Measurements from ENCODE around the gene AMER2.
A peak's percentile ranks its signal among the peaks of the same experiment; 100 is the strongest.

AMER2 gene, protein sequence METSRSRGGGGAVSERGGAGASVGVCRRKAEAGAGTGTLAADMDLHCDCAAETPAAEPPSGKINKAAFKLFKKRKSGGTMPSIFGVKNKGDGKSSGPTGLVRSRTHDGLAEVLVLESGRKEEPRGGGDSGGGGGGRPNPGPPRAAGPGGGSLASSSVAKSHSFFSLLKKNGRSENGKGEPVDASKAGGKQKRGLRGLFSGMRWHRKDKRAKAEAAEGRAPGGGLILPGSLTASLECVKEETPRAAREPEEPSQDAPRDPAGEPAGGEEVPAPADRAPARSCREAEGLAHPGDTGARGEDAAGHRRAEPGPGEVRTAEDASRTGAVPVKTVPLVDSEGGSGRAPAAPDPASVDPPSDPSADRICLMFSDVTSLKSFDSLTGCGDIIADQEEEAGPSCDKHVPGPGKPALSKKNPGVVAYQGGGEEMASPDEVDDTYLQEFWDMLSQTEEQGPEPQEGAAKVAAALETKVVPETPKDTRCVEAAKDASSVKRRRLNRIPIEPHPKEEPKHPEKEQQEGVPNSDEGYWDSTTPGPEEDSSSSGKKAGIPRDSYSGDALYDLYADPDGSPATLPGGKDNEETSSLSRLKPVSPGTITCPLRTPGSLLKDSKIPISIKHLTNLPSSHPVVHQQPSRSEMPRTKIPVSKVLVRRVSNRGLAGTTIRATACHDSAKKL

DNA sequence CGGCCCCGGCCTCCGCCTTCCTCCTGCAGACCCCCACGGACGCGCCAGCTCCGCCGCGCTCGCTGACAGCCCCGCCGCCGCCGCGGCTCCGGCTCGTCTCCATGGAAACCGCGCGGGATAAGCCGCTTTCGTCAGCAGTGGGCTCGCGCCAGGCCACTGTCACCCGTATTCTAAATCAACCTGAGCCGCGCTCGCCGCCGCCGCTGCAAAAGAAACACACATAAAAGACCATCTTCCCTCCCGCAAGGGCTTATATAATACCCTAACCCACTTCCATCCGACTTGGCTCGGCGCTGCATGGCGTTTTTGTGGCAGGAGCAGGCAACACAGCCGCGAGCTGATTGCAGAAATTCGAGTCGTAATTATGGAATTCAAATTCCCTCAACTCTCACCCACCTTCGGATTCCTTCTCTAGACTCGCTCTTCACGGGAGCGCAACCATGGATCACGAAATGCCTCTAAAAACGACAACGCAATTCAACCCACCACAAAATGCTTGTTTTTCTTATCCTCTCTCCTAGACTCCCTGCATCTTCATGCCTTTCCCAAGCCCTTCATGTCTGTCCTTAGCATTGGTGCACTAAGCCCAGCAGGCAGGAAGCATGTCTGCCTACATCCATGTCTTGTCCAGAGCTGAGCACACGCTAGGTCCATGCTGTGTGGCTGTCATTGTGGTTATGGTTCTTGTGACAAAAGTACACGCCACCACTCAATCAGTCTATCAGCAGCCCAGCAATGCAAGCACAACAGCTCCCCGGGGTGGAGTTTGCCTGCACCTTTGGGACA, at the start of gene AMER2:
Gene AMER2 (minus strand): TSS at position 772 of the 786 bp plus-strand sequence. CDS start 669 bp downstream, at position 103.
- Mint-ChIP-seq H3K27ac (ENCODE audit: low read depth) (no peak within 1 kb of the TSS), H3K4me1 (peaks cover 11% of the 10 kb centered on the region), H3K36me3 (ENCODE audit: insufficient read depth) (no peaks in the 10 kb centered on the region), H3K27me3 (peaks cover 82% of the 10 kb centered on the region), H3K9me3 (no peaks in the 10 kb centered on the region), H3K4me3 (peak within 1 kb of the TSS; percentile 30)
- no peak for DNase-seq (ENCODE audit: low spot score in 2 of 2)
- no peak for ATAC-seq (replicated peaks; ENCODE audit: extremely low read depth, poor library complexity, severe bottlenecking)

DNA sequence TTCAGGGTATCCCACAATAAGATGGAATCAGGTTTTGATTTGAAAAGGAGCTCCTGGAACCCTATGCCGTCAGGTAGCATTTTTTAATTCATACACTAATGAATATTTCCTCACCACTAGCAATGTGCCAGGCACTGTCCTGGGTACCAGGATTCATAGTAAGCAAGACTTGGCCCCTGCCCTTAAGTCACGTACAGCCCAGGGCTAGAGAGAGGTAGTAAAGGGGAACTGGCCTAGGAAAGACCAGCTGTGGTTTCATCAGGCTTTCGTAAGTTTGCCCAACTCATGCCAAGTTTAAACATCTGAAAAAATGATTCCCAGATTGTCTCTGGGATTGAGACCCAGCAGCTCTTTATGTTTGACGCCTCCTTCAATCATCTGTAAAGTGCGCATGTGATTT, 45.9 kb upstream of the AMER2 start:
- H3K36me3 Mint-ChIP-seq (ENCODE audit: insufficient read depth), result peaks cover 2% of the 10 kb centered on the region
- ATAC-seq (replicated peaks; ENCODE audit: extremely low read depth, poor library complexity, severe bottlenecking), result no peak
- no peaks in the 10 kb centered on the region for H3K9me3 Mint-ChIP-seq
- H3K4me1 Mint-ChIP-seq, result no peaks in the 10 kb centered on the region
- no peak for DNase-seq (ENCODE audit: low spot score in 2 of 2)
- no peak overlapping the region for H3K4me3 Mint-ChIP-seq
- peaks cover 8% of the 10 kb centered on the region for H3K27me3 Mint-ChIP-seq
- no peak overlapping the region for H3K27ac Mint-ChIP-seq (ENCODE audit: low read depth)

DNA sequence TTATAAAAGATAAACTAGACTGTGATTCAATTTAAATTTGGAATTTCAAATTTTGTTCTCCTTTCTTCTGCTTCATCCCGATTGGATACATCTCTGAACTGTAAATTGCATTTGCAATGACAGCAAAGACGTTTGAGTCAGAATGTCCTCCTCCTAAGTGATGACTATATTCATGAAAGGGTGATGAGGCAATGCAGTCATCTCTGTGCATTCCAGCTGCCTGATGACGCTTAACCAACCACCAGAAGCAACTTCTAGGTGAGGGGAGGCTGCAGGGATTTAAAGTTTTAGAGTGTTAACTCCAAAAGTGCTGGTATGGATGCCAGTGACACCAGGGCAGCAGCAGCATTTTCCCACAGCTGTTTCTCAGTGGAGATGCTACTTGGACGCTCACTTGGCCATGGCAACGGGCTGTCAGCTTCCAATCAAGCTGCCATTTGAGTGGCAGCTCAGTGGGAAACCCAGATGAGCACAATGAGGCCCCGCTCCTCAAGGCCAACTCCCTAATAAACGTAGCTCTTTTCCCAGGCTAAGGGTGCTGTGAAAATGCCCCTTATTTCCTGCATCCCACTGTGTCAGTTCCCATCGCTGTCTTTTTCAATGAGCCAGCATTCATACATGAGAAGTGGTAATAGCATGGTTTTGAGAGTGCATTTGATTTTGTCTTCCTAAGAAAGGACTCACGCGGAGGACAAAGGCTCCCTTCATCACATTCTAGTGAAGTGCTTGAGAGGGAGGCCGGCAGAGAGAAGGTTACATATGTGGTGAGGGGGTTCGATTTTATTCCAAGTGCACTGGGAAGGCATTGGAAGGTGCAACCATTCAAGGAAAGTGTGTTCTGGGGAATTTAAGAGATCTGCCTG, 45.2 kb upstream of the AMER2 start:
- Mint-ChIP-seq H3K27me3 (peaks cover under 1% of the 10 kb centered on the region), H3K4me1 (no peaks in the 10 kb centered on the region), H3K4me3 (no peak overlapping the region), H3K36me3 (ENCODE audit: insufficient read depth) (no peaks in the 10 kb centered on the region), H3K9me3 (no peaks in the 10 kb centered on the region), H3K27ac (ENCODE audit: low read depth) (no peak overlapping the region)
- no peak for ATAC-seq (replicated peaks; ENCODE audit: extremely low read depth, poor library complexity, severe bottlenecking)
- no peak for DNase-seq (ENCODE audit: low spot score in 2 of 2)

DNA sequence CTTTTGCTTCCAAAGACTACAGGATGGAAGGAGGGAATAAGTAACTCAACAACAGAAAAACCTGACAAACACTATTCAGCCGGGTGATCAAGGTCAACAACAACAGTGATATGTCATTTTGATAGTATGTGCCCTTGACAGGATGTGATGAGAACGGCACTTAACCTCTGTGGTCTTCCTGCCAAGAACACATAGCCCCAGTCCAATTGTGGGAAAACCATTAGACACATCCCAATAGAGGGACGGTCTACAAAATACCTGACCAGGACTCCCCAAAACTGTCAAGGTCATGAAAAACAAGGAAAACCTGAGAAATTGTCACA, 43.1 kb upstream of the AMER2 start:
- no peaks in the 10 kb centered on the region for H3K27me3 Mint-ChIP-seq
- H3K4me1 Mint-ChIP-seq, result no peaks in the 10 kb centered on the region
- DNase-seq (ENCODE audit: low spot score in 2 of 2), result no peak

DNA sequence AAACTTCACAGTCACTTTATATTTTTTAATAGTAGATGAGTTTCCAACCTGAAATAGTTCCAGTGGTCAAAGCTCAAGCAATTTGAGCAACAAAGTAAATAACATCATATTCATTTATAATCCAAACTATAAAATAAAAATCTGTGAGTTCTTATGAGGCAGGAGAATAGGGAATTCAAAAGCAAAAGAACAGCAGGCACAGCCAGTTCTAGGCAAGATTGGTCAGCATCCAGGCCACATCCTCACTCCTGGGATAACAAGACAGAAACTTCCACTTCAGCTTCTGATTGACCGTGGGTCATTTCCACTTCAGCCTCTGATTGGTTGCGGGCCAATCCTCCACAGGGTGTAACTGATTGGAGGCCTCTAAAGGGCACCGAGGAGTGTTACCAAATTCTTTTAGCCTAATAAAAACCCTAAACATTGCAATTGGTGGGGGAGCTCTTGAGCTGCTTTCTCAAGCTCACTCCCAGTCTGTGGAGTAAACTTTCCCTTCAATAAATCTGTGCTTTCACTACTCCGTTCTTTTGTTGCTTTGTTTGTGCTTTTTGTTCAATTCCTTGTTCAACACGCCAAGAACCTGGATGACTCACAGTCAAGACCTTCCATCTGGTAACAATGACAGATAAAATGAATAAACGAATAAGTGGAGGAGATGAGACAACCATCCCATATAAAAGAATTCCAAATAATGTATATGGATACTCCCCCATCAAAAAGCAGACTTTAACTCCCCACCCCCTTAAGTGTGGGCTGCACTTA, 42.6 kb upstream of the AMER2 start:
- ATAC-seq (replicated peaks; ENCODE audit: extremely low read depth, poor library complexity, severe bottlenecking) (no peak), DNase-seq (ENCODE audit: low spot score in 2 of 2) (no peak)
- Mint-ChIP-seq H3K27me3 (no peaks in the 10 kb centered on the region), H3K27ac (ENCODE audit: low read depth) (no peak overlapping the region), H3K4me1 (no peaks in the 10 kb centered on the region), H3K4me3 (no peak overlapping the region), H3K9me3 (no peaks in the 10 kb centered on the region), H3K36me3 (ENCODE audit: insufficient read depth) (no peaks in the 10 kb centered on the region)

More for the DNA sequence above, 43.1 kb upstream of the AMER2 start:
- no peak for ATAC-seq (replicated peaks; ENCODE audit: extremely low read depth, poor library complexity, severe bottlenecking)
- Mint-ChIP-seq H3K4me3 (no peak overlapping the region), H3K9me3 (no peaks in the 10 kb centered on the region), H3K27ac (ENCODE audit: low read depth) (no peak overlapping the region), H3K36me3 (ENCODE audit: insufficient read depth) (no peaks in the 10 kb centered on the region)

DNA sequence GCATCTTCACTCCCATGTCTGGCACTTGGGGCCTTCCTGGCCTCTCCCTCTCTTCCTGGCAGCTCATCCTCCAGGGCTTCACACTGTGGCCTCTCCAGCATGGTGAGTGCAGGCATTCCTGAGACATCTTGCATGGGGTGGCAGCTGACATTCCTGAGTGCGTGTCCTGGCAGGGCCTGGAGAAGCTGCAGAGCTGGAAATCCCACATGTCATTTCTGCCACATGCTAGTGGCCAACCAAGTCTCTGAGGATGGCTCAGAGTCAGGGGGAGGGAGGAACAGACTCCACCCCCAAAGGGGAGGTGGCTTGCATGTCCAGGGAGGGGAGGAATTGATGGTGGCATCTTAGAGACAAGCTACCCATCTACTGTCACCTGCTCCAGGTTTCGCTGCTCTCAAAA, 41.6 kb upstream of the AMER2 start:
- H3K27me3 Mint-ChIP-seq, result no peaks in the 10 kb centered on the region
- no peak overlapping the region for H3K27ac Mint-ChIP-seq (ENCODE audit: low read depth)
- H3K9me3 Mint-ChIP-seq, result no peaks in the 10 kb centered on the region
- H3K4me1 Mint-ChIP-seq, result no peaks in the 10 kb centered on the region
- DNase-seq (ENCODE audit: low spot score in 2 of 2) (no peak), ATAC-seq (replicated peaks; ENCODE audit: extremely low read depth, poor library complexity, severe bottlenecking) (no peak)
- no peaks in the 10 kb centered on the region for H3K36me3 Mint-ChIP-seq (ENCODE audit: insufficient read depth)
- no peak overlapping the region for H3K4me3 Mint-ChIP-seq

DNA sequence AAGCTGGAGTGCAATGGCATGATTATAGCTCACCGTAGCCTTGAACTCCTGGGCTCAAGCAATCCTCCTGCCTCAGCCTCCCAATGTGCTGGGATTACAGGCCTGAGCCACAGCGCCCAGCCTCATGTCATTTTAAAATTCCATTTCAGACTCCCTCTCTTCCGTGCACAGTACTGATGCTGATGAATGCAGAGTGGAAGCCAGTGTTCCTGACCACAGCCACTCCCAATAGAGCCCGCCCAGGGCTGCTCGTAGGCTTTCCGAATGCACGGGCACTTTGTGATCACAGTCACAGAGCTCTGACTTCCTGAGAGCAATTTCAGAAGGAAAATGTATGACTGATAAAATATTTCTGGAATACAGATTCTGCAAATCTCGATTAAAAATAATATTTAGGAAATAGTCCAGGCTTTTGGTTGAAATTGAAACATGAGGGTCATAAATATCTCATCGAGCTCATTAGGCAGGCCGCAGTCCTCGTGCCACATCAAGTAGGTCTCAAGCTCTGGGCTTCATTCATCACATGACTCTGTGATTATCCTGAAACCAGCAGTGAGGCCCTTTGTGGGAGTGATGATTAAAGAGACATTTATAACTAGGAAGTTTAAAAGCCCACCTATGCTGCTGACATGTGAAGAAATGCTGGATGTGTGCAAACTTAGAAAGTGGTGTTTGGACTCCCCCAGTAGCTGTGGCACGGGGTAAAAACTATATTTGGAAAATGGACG, 38.9 kb upstream of the AMER2 start:
- Mint-ChIP-seq H3K27ac (ENCODE audit: low read depth) (no peak overlapping the region), H3K4me1 (no peaks in the 10 kb centered on the region), H3K4me3 (no peak overlapping the region), H3K36me3 (ENCODE audit: insufficient read depth) (no peaks in the 10 kb centered on the region), H3K9me3 (no peaks in the 10 kb centered on the region), H3K27me3 (no peaks in the 10 kb centered on the region)
- DNase-seq (ENCODE audit: low spot score in 2 of 2), result no peak
- no peak for ATAC-seq (replicated peaks; ENCODE audit: extremely low read depth, poor library complexity, severe bottlenecking)

DNA sequence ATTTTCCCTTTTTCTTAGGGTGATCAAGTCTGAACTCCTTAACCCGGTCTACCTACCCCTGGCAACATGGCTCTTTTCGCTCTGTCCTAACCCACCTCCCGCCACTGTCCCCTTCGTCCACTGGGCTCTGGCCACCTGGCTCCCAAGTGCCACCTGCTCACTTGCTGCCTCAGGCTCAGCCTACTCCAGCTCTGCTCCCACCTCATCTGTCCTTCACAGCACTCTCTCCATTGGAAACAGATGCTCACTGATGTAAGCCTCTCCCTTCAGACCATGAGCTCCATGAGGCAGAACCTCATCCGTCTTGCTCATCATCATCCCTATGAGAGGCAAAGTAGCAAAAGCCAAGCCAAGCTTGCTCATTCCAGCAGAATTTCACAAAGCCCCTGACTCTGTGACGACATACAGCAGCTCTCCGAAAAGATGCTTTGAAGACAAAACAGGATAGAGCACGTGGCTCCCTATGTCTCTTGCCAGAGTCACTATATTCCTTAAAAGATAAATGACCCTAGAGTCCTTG, 35.3 kb upstream of the AMER2 start:
- H3K9me3 Mint-ChIP-seq, result no peaks in the 10 kb centered on the region

DNA sequence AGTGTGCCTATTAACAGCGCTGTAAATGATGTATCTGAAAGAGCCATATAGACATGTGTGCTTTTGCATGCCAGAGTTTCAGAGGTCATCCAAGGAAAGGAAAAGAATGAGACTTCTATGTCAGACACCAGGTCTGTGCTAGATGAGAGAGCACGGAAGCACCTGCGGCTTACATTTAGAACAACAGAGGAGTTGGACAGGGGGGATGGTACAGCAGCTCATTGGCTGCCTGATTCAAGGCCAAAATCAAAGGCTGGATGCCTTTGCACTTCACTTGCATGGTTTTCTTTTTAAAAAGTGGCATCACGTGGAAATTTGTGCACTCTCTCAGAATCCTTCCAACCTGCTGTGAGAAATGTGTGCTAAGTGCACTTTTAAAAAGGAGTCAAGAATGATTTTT, 32.8 kb upstream of the AMER2 start:
- no peak overlapping the region for H3K27ac Mint-ChIP-seq (ENCODE audit: low read depth)
- H3K9me3 Mint-ChIP-seq, result no peaks in the 10 kb centered on the region
- H3K36me3 Mint-ChIP-seq (ENCODE audit: insufficient read depth), result no peaks in the 10 kb centered on the region
- no peak overlapping the region for H3K4me3 Mint-ChIP-seq
- DNase-seq (ENCODE audit: low spot score in 2 of 2), result no peak
- H3K4me1 Mint-ChIP-seq, result no peaks in the 10 kb centered on the region
- no peak for ATAC-seq (replicated peaks; ENCODE audit: extremely low read depth, poor library complexity, severe bottlenecking)
- peaks cover 27% of the 10 kb centered on the region for H3K27me3 Mint-ChIP-seq

More for the DNA sequence above, 35.3 kb upstream of the AMER2 start:
- H3K27me3 Mint-ChIP-seq, result peaks cover 19% of the 10 kb centered on the region
- no peaks in the 10 kb centered on the region for H3K4me1 Mint-ChIP-seq
- H3K4me3 Mint-ChIP-seq, result no peak overlapping the region
- ATAC-seq (replicated peaks; ENCODE audit: extremely low read depth, poor library complexity, severe bottlenecking), result no peak
- no peak overlapping the region for H3K27ac Mint-ChIP-seq (ENCODE audit: low read depth)
- DNase-seq (ENCODE audit: low spot score in 2 of 2), result no peak
- no peaks in the 10 kb centered on the region for H3K36me3 Mint-ChIP-seq (ENCODE audit: insufficient read depth)

DNA sequence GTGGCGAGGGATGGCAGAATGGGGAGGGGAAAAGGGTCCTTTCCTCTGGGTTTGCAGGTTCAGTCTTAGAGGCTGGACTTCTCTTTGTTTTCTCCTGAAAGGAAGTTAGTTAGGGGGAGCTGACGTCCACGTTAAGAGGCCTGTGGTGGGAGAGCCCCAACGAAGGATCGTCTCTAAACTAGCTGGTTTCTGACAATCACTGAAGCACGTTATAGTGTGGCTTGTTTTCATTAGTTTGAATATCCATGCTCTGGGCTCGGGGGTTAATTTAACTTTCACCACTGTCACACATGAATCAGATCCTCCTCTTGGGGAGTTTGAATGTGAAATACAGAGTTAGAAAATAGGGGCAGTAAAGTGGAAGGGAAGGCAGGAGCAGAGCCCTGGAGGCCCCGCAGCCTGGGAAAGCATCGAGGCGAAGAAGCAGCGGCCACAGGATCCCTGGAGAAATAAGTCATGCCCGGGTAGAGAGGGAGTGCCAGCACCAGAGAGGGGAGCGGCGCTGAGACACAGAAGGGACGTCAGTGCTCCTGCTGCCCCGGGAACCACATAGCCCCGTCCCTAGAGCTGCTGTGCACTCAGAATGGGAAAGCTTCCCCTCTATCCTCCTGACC, 31.1 kb upstream of the AMER2 start:
- ATAC-seq (replicated peaks; ENCODE audit: extremely low read depth, poor library complexity, severe bottlenecking), result no peak
- Mint-ChIP-seq H3K27me3 (peaks cover 36% of the 10 kb centered on the region), H3K4me3 (no peak overlapping the region), H3K4me1 (no peaks in the 10 kb centered on the region), H3K27ac (ENCODE audit: low read depth) (no peak overlapping the region), H3K9me3 (no peaks in the 10 kb centered on the region), H3K36me3 (ENCODE audit: insufficient read depth) (no peaks in the 10 kb centered on the region)
- no peak for DNase-seq (ENCODE audit: low spot score in 2 of 2)

DNA sequence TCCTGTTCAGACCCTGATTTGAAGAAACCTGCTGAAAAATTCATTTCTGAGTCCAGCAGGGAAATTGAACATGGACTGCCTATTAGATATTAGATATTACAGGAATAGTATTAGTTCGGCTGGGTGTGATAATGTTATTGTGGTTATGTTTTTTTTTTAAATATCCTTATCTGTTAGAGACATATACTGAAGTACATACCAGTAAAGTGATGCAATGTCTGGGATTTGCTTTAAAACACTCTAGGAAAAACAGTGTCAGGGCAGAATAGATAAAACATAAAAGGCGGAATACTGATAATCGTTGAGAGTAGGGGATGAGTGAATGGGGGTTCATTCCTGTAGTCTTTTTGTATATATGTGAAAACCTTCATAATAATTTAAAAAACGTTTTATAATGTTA, 28.7 kb upstream of the AMER2 start:
- Mint-ChIP-seq H3K27ac (ENCODE audit: low read depth) (no peak overlapping the region), H3K4me3 (no peak overlapping the region), H3K4me1 (no peaks in the 10 kb centered on the region), H3K9me3 (no peaks in the 10 kb centered on the region), H3K27me3 (peaks cover 54% of the 10 kb centered on the region), H3K36me3 (ENCODE audit: insufficient read depth) (no peaks in the 10 kb centered on the region)
- DNase-seq (ENCODE audit: low spot score in 2 of 2) (no peak), ATAC-seq (replicated peaks; ENCODE audit: extremely low read depth, poor library complexity, severe bottlenecking) (no peak)
